GM12878 (cell line): ENCODE results near the gene CACNA2D4. TPM values are rescaled to one million over a fixed set of nuclear protein-coding genes. Genes with fewer than 3 reads are reported as not detected.

Experiments
- CHD1 ChIP-seq: IDR thresholded peaks from 2 replicates; pipeline ENCODE4 v1.6.1; 2012; ENCODE audit warnings: low read depth, low read length, improper control_type of control experiment
- IRF4 ChIP-seq: IDR thresholded peaks from 2 replicates; pipeline ENCODE4 v1.6.1; 2011; ENCODE audit warnings: low read depth, low read length
- MTA2 ChIP-seq: fragments of 450-650 bp; IDR thresholded peaks from 2 replicates; pipeline ENCODE4 v1.6.1; 2016; ENCODE audit warnings: low read depth, mild to moderate bottlenecking, moderate library complexity
- PML ChIP-seq: IDR thresholded peaks from 2 replicates; pipeline ENCODE4 v1.6.1; 2012; ENCODE audit warnings: low read length, inconsistent platforms
- POLR2A ChIP-seq: IDR thresholded peaks from 2 replicates; pipeline ENCODE4 v1.6.1; 2011; ENCODE audit warnings: low read depth, mild to moderate bottlenecking, low read length
- RAD51 ChIP-seq: fragments of 450-650 bp; IDR thresholded peaks from 2 replicates; pipeline ENCODE4 v1.6.1; 2016; ENCODE audit warnings: moderate library complexity, mild to moderate bottlenecking, inconsistent platforms
- WRNIP1 ChIP-seq: IDR thresholded peaks from 2 replicates; pipeline ENCODE4 v1.6.1; 2011; ENCODE audit warnings: low read depth, low read length, improper control_type of control experiment, borderline replicate concordance
- polyA plus RNA-seq, 11 experiments: library from polyadenylated mRNA; depleted of rRNA in 4 of 11; unstranded in 6 of 11; stranded (reverse) in 5 of 11; fragments of >200 nt; fragmentation: Nextera tagmentation in 4 of 11; fragmentation: Illumina TruSeq in 1 of 11; extraction: Ambion mirVana in 4 of 11; extraction: Trizol in 1 of 11; gene quantifications; 1 replicate in 1 of 11; 2 replicates in 10 of 11; pipeline versions ENCODE4 v1.2.1 to v1.2.3, GENCODE V29; 2011 to 2016; ENCODE audit warnings: inconsistent platforms in 2 of 11, missing spikeins in 2 of 11, low read depth in 1 of 11
- total RNA-seq, 4 experiments: library from RNA; depleted of rRNA in 3 of 4; stranded (reverse); fragments of >200 nt in 3 of 4; fragmentation: Illumina TruSeq in 1 of 4; extraction: Trizol in 1 of 4; gene quantifications; 2 replicates each; pipeline versions ENCODE4 v1.2.1 to v1.2.3, GENCODE V29; 2013 to 2021
- TF ChIP-seq, protein P1 (sequence below): fragments of 450-650 bp; IDR thresholded peaks from 2 replicates; pipeline ENCODE4 v1.6.1; 2017; ENCODE audit warnings: borderline replicate concordance
- TF ChIP-seq, protein P2 (sequence below): fragments of 450-650 bp; IDR thresholded peaks from 2 replicates; pipeline ENCODE4 v1.6.1; 2018; ENCODE audit warnings: mild to moderate bottlenecking, low read depth, moderate library complexity; ENCODE audit not compliant: partially characterized antibody

CACNA2D4 gene
- total and polyA plus RNA-seq, 10 of the 15 experiments (the other 5 are each of a cell fraction or from before 2014, with no cell fraction given), result 0.03 to 1.0 (median 0.65) TPM

DNA sequence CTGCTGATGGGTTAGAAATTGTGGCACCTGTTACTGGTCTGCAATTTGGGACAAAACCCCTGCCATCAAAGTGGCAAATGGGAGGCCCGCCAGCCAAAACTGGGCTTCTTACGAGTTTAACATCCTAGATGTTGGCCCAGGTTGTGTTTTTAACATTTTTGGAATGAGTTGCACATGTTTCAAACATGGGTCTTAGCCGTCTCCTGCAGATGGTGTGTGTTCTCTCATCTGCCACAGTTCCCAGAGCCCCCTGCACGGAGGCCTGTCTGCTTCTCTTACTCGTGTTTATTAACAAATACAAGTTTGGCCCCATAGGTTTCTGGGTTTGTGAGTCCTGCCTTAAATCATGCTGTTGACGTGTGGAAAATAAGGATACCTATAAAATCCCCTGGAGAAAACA lies 46.5 kb downstream of the CACNA2D4 start (continued):
- TF ChIP-seq, protein P1, sequence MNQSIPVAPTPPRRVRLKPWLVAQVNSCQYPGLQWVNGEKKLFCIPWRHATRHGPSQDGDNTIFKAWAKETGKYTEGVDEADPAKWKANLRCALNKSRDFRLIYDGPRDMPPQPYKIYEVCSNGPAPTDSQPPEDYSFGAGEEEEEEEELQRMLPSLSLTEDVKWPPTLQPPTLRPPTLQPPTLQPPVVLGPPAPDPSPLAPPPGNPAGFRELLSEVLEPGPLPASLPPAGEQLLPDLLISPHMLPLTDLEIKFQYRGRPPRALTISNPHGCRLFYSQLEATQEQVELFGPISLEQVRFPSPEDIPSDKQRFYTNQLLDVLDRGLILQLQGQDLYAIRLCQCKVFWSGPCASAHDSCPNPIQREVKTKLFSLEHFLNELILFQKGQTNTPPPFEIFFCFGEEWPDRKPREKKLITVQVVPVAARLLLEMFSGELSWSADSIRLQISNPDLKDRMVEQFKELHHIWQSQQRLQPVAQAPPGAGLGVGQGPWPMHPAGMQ, result no peak
- TF ChIP-seq, protein P2, sequence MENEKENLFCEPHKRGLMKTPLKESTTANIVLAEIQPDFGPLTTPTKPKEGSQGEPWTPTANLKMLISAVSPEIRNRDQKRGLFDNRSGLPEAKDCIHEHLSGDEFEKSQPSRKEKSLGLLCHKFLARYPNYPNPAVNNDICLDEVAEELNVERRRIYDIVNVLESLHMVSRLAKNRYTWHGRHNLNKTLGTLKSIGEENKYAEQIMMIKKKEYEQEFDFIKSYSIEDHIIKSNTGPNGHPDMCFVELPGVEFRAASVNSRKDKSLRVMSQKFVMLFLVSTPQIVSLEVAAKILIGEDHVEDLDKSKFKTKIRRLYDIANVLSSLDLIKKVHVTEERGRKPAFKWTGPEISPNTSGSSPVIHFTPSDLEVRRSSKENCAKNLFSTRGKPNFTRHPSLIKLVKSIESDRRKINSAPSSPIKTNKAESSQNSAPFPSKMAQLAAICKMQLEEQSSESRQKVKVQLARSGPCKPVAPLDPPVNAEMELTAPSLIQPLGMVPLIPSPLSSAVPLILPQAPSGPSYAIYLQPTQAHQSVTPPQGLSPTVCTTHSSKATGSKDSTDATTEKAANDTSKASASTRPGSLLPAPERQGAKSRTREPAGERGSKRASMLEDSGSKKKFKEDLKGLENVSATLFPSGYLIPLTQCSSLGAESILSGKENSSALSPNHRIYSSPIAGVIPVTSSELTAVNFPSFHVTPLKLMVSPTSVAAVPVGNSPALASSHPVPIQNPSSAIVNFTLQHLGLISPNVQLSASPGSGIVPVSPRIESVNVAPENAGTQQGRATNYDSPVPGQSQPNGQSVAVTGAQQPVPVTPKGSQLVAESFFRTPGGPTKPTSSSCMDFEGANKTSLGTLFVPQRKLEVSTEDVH, result no peak
- TF ChIP-seq IRF4, result no peak
- no peak for TF ChIP-seq RAD51
- TF ChIP-seq POLR2A, result no peak
- no peak for TF ChIP-seq CHD1
- TF ChIP-seq WRNIP1, result no peak
- no peak for TF ChIP-seq MTA2
- no peak for TF ChIP-seq PML
